K562 (cell line): ENCODE data around the gene SRPRA. TPM values are rescaled to one million over a fixed set of nuclear protein-coding genes. Genes with fewer than 3 reads are reported as not detected.
A peak's percentile ranks its signal among the peaks of the same experiment; 100 is the strongest.

Source experiments
- ARID3B ChIP-seq: fragments of 250-450 bp; sonication (Bioruptor Pico); IDR thresholded peaks from 2 replicates; pipeline ENCODE4 v1.4.0; 2020; ENCODE audit warnings: borderline replicate concordance
- ASH1L ChIP-seq: fragments of 450-650 bp; IDR thresholded peaks from 2 replicates; pipeline ENCODE4 v1.6.1; 2018; ENCODE audit warnings: borderline replicate concordance, mild to moderate bottlenecking, low read depth; ENCODE audit not compliant: partially characterized antibody
- BCL6 ChIP-seq: fragments of 250-450 bp; sonication (Bioruptor Pico); IDR thresholded peaks from 2 replicates; pipeline ENCODE4 v1.4.0; 2020
- DMBX1 ChIP-seq: fragments of 250-450 bp; sonication (Bioruptor Pico); IDR thresholded peaks from 2 replicates; pipeline ENCODE4 v1.8.0; 2022; ENCODE audit warnings: inconsistent platforms, mild to moderate bottlenecking, moderate library complexity, borderline replicate concordance
- ELF1 ChIP-seq: fragments of 200-800 bp; sonication (Bioruptor generic); IDR thresholded peaks from 2 replicates; pipeline ENCODE4 v1.6.1; 2016; ENCODE audit warnings: missing genetic modification characterization, missing compliant biosample characterization
- ESRRA ChIP-seq: fragments of 450-650 bp; IDR thresholded peaks from 2 replicates; pipeline ENCODE4 v1.6.1; 2014; ENCODE audit warnings: low read depth, mild to moderate bottlenecking, moderate library complexity, borderline replicate concordance
- ESRRB ChIP-seq: fragments of 250-450 bp; sonication (Bioruptor Pico); IDR thresholded peaks from 2 replicates; pipeline ENCODE4 v1.5.0; 2020; ENCODE audit warnings: mild to moderate bottlenecking, moderate library complexity, borderline replicate concordance
- ETS2 ChIP-seq: IDR thresholded peaks from 2 replicates; pipeline ENCODE4 v1.6.1; 2016; ENCODE audit warnings: borderline replicate concordance, missing genetic modification characterization, mild to moderate bottlenecking, moderate library complexity, missing compliant biosample characterization; ENCODE audit not compliant: poor library complexity, severe bottlenecking
- FOSL1 ChIP-seq: fragments of 200-800 bp; sonication (Bioruptor generic); conservative IDR thresholded peaks from 2 replicates; pipeline ENCODE4 v1.6.1; 2016; ENCODE audit warnings: missing genetic modification characterization, missing compliant biosample characterization
- KAT2B ChIP-seq: IDR thresholded peaks from one replicate; pipeline ENCODE4 v1.6.1; 2012; ENCODE audit warnings: low read depth, mild to moderate bottlenecking, control low read depth, inconsistent platforms, low read length, moderate library complexity
- MEIS2 ChIP-seq: fragments of 450-650 bp; IDR thresholded peaks from 2 replicates; pipeline ENCODE4 v1.6.1; 2014; ENCODE audit warnings: mild to moderate bottlenecking; ENCODE audit not compliant: partially characterized antibody
- RBM25 ChIP-seq: fragments of 200-400 bp; formaldehyde crosslinking; IDR thresholded peaks from 2 replicates; pipeline ENCODE4 v1.6.1; 2018; ENCODE audit warnings: low read length, low read depth, moderate library complexity; ENCODE audit not compliant: severe bottlenecking
- RFX1 ChIP-seq: fragments of 450-650 bp; IDR thresholded peaks from 2 replicates; pipeline ENCODE4 v1.6.1; 2016; ENCODE audit warnings: mild to moderate bottlenecking, moderate library complexity
- SIRT6 ChIP-seq: IDR thresholded peaks from one replicate; pipeline ENCODE4 v1.6.1; 2012; ENCODE audit warnings: low read depth, mild to moderate bottlenecking, control low read depth, inconsistent platforms, low read length, moderate library complexity
- STAG1 ChIP-seq: sonication (generic); formaldehyde crosslinking; IDR thresholded peaks from 2 replicates; pipeline ENCODE4 v1.5.0; 2020; ENCODE audit warnings: missing genetic modification reagents, borderline replicate concordance
- THRAP3 ChIP-seq: fragments of 450-650 bp; IDR thresholded peaks from 2 replicates; pipeline ENCODE4 v1.6.1; 2016; ENCODE audit warnings: mild to moderate bottlenecking, inconsistent platforms, borderline replicate concordance
- TSHZ1 ChIP-seq: fragments of 250-450 bp; sonication (Bioruptor Pico); IDR thresholded peaks from 2 replicates; pipeline ENCODE4 v1.4.0; 2020; ENCODE audit warnings: mild to moderate bottlenecking, moderate library complexity
- ZNF23 ChIP-seq: fragments of 250-450 bp; sonication (Bioruptor Pico); IDR thresholded peaks from 2 replicates; pipeline ENCODE4 v1.4.0; 2020; ENCODE audit warnings: mild to moderate bottlenecking
- ZNF41 ChIP-seq: fragments of 250-450 bp; sonication (Bioruptor Pico); conservative IDR thresholded peaks from 2 replicates; pipeline ENCODE4 v1.4.0; 2020; ENCODE audit warnings: mild to moderate bottlenecking
- ZNF75A ChIP-seq: fragments of 450-650 bp; formaldehyde crosslinking; IDR thresholded peaks from 2 replicates; pipeline ENCODE4 v1.4.0; 2020; ENCODE audit warnings: mild to moderate bottlenecking
- polyA plus RNA-seq, 8 experiments: library from polyadenylated mRNA; depleted of rRNA in 4 of 8; stranded (reverse) in 5 of 8; unstranded in 3 of 8; fragments of >200 nt; fragmentation: Nextera tagmentation in 2 of 8; fragmentation: Illumina TruSeq in 1 of 8; extraction: Ambion mirVana in 2 of 8; extraction: Trizol in 1 of 8; gene quantifications; 2 replicates each; pipeline versions ENCODE4 v1.2.1 to v1.2.3, GENCODE V29; 2011 to 2014; ENCODE audit warnings: inconsistent platforms in 1 of 8, missing spikeins in 1 of 8
- total RNA-seq, 7 experiments: library from RNA; depleted of rRNA in 6 of 7; stranded (reverse); fragments of >200 nt in 6 of 7; fragmentation: Illumina TruSeq in 2 of 7; extraction: Trizol in 2 of 7; gene quantifications; 2 replicates each; pipeline versions ENCODE4 v1.2.1 to v1.2.3, GENCODE V29; 2011 to 2021; ENCODE audit warnings: low replicate concordance in 1 of 7
- TF ChIP-seq, protein P1 (sequence below): sonication (generic); formaldehyde crosslinking; IDR thresholded peaks from 2 replicates; pipeline ENCODE4 v1.9.0; 2022; ENCODE audit warnings: mild to moderate bottlenecking, missing genetic modification reagents
- TF ChIP-seq, protein P2 (sequence below): fragments of 450-650 bp; IDR thresholded peaks from 2 replicates; pipeline ENCODE4 v1.6.1; 2014; ENCODE audit warnings: low read depth, mild to moderate bottlenecking, moderate library complexity, borderline replicate concordance
- TF ChIP-seq, protein P3 (sequence below): fragments of 250-450 bp; sonication (Bioruptor Pico); IDR thresholded peaks from 2 replicates; pipeline ENCODE4 v1.8.0; 2021; ENCODE audit warnings: moderate library complexity, mild to moderate bottlenecking, inconsistent platforms

Gene SRPRA
- total and polyA plus RNA-seq, 9 of the 15 experiments (the other 6 are each of a cell fraction or from before 2014, with no cell fraction given), result 33.5 to 124 (median 80.0) TPM

DNA sequence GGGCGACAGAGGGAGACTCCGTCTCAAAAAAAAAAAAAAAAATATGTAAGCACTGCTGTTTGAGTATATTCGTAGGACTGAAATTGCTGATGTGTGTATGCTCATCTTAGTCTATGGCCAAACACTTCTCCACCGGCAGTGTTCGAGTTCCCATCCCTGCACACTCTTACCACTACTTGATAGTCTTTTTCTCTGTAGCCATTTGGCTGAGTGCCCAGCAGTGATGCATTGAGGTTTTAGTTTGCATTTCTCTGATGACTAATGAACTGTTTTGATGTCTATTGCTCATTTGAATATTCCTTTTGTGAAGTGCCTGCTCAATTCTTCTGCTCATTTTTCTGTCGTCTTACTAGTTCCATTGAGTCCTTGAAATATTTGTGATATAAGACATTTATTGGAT, 16.1 kb upstream of the SRPRA start (continued):
- TF ChIP-seq DMBX1 (CRISPR knock-in tag) (no peak), ARID3B (CRISPR knock-in tag) (no peak), BCL6 (CRISPR knock-in tag) (no peak), ETS2 (tag) (no peak), TSHZ1 (CRISPR knock-in tag) (no peak), MEIS2 (peak; percentile 47), ZNF23 (no peak), ZNF41 (CRISPR knock-in tag) (no peak), STAG1 (CRISPR knock-in tag) (no peak), RFX1 (no peak), KAT2B (no peak), FOSL1 (peak; percentile 71), THRAP3 (no peak), ESRRB (CRISPR knock-in tag) (no peak), ZNF75A (no peak), ESRRA (no peak), RBM25 (no peak), ELF1 (tag) (no peak), ASH1L (no peak), SIRT6 (no peak)
- TF ChIP-seq, protein P1, sequence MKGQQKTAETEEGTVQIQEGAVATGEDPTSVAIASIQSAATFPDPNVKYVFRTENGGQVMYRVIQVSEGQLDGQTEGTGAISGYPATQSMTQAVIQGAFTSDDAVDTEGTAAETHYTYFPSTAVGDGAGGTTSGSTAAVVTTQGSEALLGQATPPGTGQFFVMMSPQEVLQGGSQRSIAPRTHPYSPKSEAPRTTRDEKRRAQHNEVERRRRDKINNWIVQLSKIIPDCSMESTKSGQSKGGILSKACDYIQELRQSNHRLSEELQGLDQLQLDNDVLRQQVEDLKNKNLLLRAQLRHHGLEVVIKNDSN (CRISPR knock-in tag), result no peak
- TF ChIP-seq, protein P2, sequence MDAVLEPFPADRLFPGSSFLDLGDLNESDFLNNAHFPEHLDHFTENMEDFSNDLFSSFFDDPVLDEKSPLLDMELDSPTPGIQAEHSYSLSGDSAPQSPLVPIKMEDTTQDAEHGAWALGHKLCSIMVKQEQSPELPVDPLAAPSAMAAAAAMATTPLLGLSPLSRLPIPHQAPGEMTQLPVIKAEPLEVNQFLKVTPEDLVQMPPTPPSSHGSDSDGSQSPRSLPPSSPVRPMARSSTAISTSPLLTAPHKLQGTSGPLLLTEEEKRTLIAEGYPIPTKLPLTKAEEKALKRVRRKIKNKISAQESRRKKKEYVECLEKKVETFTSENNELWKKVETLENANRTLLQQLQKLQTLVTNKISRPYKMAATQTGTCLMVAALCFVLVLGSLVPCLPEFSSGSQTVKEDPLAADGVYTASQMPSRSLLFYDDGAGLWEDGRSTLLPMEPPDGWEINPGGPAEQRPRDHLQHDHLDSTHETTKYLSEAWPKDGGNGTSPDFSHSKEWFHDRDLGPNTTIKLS, result no peak
- TF ChIP-seq, protein P3, sequence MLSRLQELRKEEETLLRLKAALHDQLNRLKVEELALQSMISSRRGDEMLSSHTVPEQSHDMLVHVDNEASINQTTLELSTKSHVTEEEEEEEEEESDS (CRISPR knock-in tag), result no peak
